Esophagus muscularis mucosa (tissue), 4 donors: Measurements from ENCODE around the gene GDPGP1.
"Not testable (repeated sequence)": the region's sequence is repeated elsewhere in the genome, so short reads cannot be mapped to it uniquely, and the experiment has no call there.

Experiments
- EP300 ChIP-seq: sonication (generic); formaldehyde crosslinking; IDR thresholded peaks from one replicate; pipeline ENCODE4 v1.6.1; 2017; ENCODE audit warnings: antibody characterized with exemption
- POLR2A ChIP-seq: fragments of 450-650 bp; IDR thresholded peaks from one replicate; pipeline ENCODE4 v1.6.1; 2017; ENCODE audit warnings: antibody characterized with exemption, moderate library complexity, mild to moderate bottlenecking, low read depth
- POLR2AphosphoS5 ChIP-seq, 2 donors: sonication (generic); formaldehyde crosslinking; IDR thresholded peaks; one replicate each; pipeline ENCODE4 v1.6.1; 2017; ENCODE audit warnings: antibody characterized with exemption in 2 of 2
- TF ChIP-seq, protein P1 (sequence below), 3 experiments: fragments of 200-600 bp in 2 of 3; fragments of 450-650 bp in 1 of 3; sonication (generic) in 2 of 3; IDR thresholded peaks; one replicate each; pipeline ENCODE4 v1.5.1; 2017 to 2019; ENCODE audit warnings: antibody characterized with exemption in 3 of 3, mild to moderate bottlenecking in 2 of 3, moderate library complexity in 1 of 3

GRCh38 chr15:90278467-90278866 lies 44.5 kb downstream of the GDPGP1 start:
- TF ChIP-seq, protein P1, sequence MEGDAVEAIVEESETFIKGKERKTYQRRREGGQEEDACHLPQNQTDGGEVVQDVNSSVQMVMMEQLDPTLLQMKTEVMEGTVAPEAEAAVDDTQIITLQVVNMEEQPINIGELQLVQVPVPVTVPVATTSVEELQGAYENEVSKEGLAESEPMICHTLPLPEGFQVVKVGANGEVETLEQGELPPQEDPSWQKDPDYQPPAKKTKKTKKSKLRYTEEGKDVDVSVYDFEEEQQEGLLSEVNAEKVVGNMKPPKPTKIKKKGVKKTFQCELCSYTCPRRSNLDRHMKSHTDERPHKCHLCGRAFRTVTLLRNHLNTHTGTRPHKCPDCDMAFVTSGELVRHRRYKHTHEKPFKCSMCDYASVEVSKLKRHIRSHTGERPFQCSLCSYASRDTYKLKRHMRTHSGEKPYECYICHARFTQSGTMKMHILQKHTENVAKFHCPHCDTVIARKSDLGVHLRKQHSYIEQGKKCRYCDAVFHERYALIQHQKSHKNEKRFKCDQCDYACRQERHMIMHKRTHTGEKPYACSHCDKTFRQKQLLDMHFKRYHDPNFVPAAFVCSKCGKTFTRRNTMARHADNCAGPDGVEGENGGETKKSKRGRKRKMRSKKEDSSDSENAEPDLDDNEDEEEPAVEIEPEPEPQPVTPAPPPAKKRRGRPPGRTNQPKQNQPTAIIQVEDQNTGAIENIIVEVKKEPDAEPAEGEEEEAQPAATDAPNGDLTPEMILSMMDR (IDR thresholded peaks at IDR 0.05): not testable (repeated sequence)
- not testable (repeated sequence) for TF ChIP-seq POLR2AphosphoS5 (IDR thresholded peaks at IDR 0.05); POLR2A; EP300
